Measurements from ENCODE around the gene ENOX1. TPM values are rescaled to one million over a fixed set of nuclear protein-coding genes. Genes with fewer than 3 reads are reported as not detected.

Gene ENOX1
- total RNA-seq, 2 donors from 2014 or later = 0.14 to 11.7 TPM

- no peak for DNase-seq (ENCODE audit: low spot score)
- ATAC-seq = no peak
- H3K27me3 Mint-ChIP-seq = peaks cover 6 to 30% of the 10 kb centered on the region in 2 donors
- no peak overlapping the region for H3K27ac Mint-ChIP-seq
- H3K9me3 Mint-ChIP-seq = no peaks in the 10 kb centered on the region
- H3K4me3 Mint-ChIP-seq = no peak overlapping the region
- H3K4me1 Mint-ChIP-seq (ENCODE audit: low read depth in 2 of 2) = no peaks in the 10 kb centered on the region
- no peaks in the 10 kb centered on the region for H3K36me3 Mint-ChIP-seq
Measured at GRCh38 chr13:43475140-43475539, 311.6 kb downstream of the ENOX1 start.

GRCh38 chr13:43473437-43473836 lies 313.3 kb downstream of the ENOX1 start:
- DNase-seq (ENCODE audit: low spot score) (no peak), ATAC-seq (no peak)
- H3K36me3 Mint-ChIP-seq = no peaks in the 10 kb centered on the region
- H3K27me3 Mint-ChIP-seq = peaks cover 4 to 28% of the 10 kb centered on the region in 2 donors
- H3K4me3 Mint-ChIP-seq = no peak overlapping the region
- H3K4me1 Mint-ChIP-seq (ENCODE audit: low read depth in 2 of 2) = no peaks in the 10 kb centered on the region
- no peak overlapping the region for H3K27ac Mint-ChIP-seq
- no peaks in the 10 kb centered on the region for H3K9me3 Mint-ChIP-seq

GRCh38 chr13:43472980-43473379 lies 313.8 kb downstream of the ENOX1 start:
- Mint-ChIP-seq H3K27me3 (peaks cover 4 to 28% of the 10 kb centered on the region in 2 donors), H3K9me3 (no peaks in the 10 kb centered on the region), H3K36me3 (no peaks in the 10 kb centered on the region), H3K4me1 (ENCODE audit: low read depth in 2 of 2) (no peaks in the 10 kb centered on the region), H3K27ac (no peak overlapping the region), H3K4me3 (no peak overlapping the region)
- no peak for DNase-seq (ENCODE audit: low spot score)
- no peak for ATAC-seq

- ATAC-seq = no peak
- no peaks in the 10 kb centered on the region for H3K36me3 Mint-ChIP-seq
- no peak overlapping the region for H3K27ac Mint-ChIP-seq
- no peak overlapping the region for H3K4me3 Mint-ChIP-seq
- peaks cover 4 to 28% of the 10 kb centered on the region in 2 donors for H3K27me3 Mint-ChIP-seq
- no peak for DNase-seq (ENCODE audit: low spot score)
- no peaks in the 10 kb centered on the region for H3K9me3 Mint-ChIP-seq
- H3K4me1 Mint-ChIP-seq (ENCODE audit: low read depth in 2 of 2) = no peaks in the 10 kb centered on the region
Measured at GRCh38 chr13:43472339-43472738, 314.4 kb downstream of the ENOX1 start.

GRCh38 chr13:43470610-43471009 lies 316.2 kb downstream of the ENOX1 start:
- ATAC-seq (no peak), DNase-seq (ENCODE audit: low spot score) (no peak)
- Mint-ChIP-seq H3K36me3 (no peaks in the 10 kb centered on the region), H3K4me1 (ENCODE audit: low read depth in 2 of 2) (no peaks in the 10 kb centered on the region), H3K27ac (no peak overlapping the region), H3K9me3 (no peaks in the 10 kb centered on the region), H3K27me3 (peaks cover 4 to 28% of the 10 kb centered on the region in 2 donors), H3K4me3 (no peak overlapping the region)

GRCh38 chr13:43469791-43470190 lies 317.0 kb downstream of the ENOX1 start:
- Mint-ChIP-seq H3K4me3 (no peak overlapping the region), H3K27ac (no peak overlapping the region), H3K36me3 (no peaks in the 10 kb centered on the region), H3K27me3 (peaks cover 0 to 23% of the 10 kb centered on the region in 2 donors), H3K9me3 (no peaks in the 10 kb centered on the region), H3K4me1 (ENCODE audit: low read depth in 2 of 2) (no peaks in the 10 kb centered on the region)
- ATAC-seq (no peak), DNase-seq (ENCODE audit: low spot score) (no peak)

GRCh38 chr13:43464578-43465264 lies 322.1 kb downstream of the ENOX1 start:
- Mint-ChIP-seq H3K9me3 (no peaks in the 10 kb centered on the region), H3K27me3 (peaks cover 0 to 4% of the 10 kb centered on the region in 2 donors), H3K4me3 (no peak overlapping the region), H3K4me1 (ENCODE audit: low read depth in 2 of 2) (no peaks in the 10 kb centered on the region), H3K27ac (no peak overlapping the region), H3K36me3 (no peaks in the 10 kb centered on the region)
- DNase-seq (ENCODE audit: low spot score) (no peak), ATAC-seq (no peak)

GRCh38 chr13:43448605-43449336 lies 338.0 kb downstream of the ENOX1 start:
- ATAC-seq (no peak), DNase-seq (ENCODE audit: low spot score) (no peak)
- Mint-ChIP-seq H3K27ac (no peak overlapping the region), H3K36me3 (no peaks in the 10 kb centered on the region), H3K4me1 (ENCODE audit: low read depth in 2 of 2) (no peaks in the 10 kb centered on the region), H3K9me3 (no peaks in the 10 kb centered on the region), H3K4me3 (no peak overlapping the region), H3K27me3 (peaks cover 4 to 19% of the 10 kb centered on the region in 2 donors)

GRCh38 chr13:43446126-43446525 lies 340.6 kb downstream of the ENOX1 start:
- H3K4me1 Mint-ChIP-seq (ENCODE audit: low read depth in 2 of 2) = no peaks in the 10 kb centered on the region
- ATAC-seq = no peak
- no peak overlapping the region for H3K4me3 Mint-ChIP-seq
- H3K27me3 Mint-ChIP-seq = peaks cover 11 to 19% of the 10 kb centered on the region in 2 donors
- no peaks in the 10 kb centered on the region for H3K36me3 Mint-ChIP-seq
- H3K27ac Mint-ChIP-seq = no peak overlapping the region
- H3K9me3 Mint-ChIP-seq = no peaks in the 10 kb centered on the region
- DNase-seq (ENCODE audit: low spot score) = no peak

- Mint-ChIP-seq H3K9me3 (no peaks in the 10 kb centered on the region), H3K36me3 (no peaks in the 10 kb centered on the region), H3K27ac (no peak overlapping the region), H3K4me1 (ENCODE audit: low read depth in 2 of 2) (no peaks in the 10 kb centered on the region), H3K4me3 (no peak overlapping the region), H3K27me3 (peaks cover 11 to 19% of the 10 kb centered on the region in 2 donors)
- DNase-seq (ENCODE audit: low spot score) = no peak
- no peak for ATAC-seq
Measured at GRCh38 chr13:43445668-43446067, 341.1 kb downstream of the ENOX1 start.

- Mint-ChIP-seq H3K27ac (no peak overlapping the region), H3K4me3 (no peak overlapping the region), H3K27me3 (peaks cover 10 to 19% of the 10 kb centered on the region in 2 donors), H3K36me3 (no peaks in the 10 kb centered on the region), H3K9me3 (no peaks in the 10 kb centered on the region), H3K4me1 (ENCODE audit: low read depth in 2 of 2) (no peaks in the 10 kb centered on the region)
- no peak for DNase-seq (ENCODE audit: low spot score)
- ATAC-seq = no peak
Measured at GRCh38 chr13:43444081-43444480, 342.7 kb downstream of the ENOX1 start.

GRCh38 chr13:43441899-43442499 lies 344.8 kb downstream of the ENOX1 start:
- Mint-ChIP-seq H3K9me3 (no peaks in the 10 kb centered on the region), H3K27ac (no peak overlapping the region), H3K27me3 (peaks cover 13 to 33% of the 10 kb centered on the region in 2 donors), H3K4me1 (ENCODE audit: low read depth in 2 of 2) (no peaks in the 10 kb centered on the region), H3K36me3 (no peaks in the 10 kb centered on the region), H3K4me3 (no peak overlapping the region)
- DNase-seq (ENCODE audit: low spot score) (no peak), ATAC-seq (no peak)

- H3K36me3 Mint-ChIP-seq = no peaks in the 10 kb centered on the region
- no peak overlapping the region for H3K4me3 Mint-ChIP-seq
- DNase-seq (ENCODE audit: low spot score) = no peak
- H3K27me3 Mint-ChIP-seq = peaks cover 13 to 33% of the 10 kb centered on the region in 2 donors
- H3K9me3 Mint-ChIP-seq = no peaks in the 10 kb centered on the region
- ATAC-seq = no peak
- H3K4me1 Mint-ChIP-seq (ENCODE audit: low read depth in 2 of 2) = no peaks in the 10 kb centered on the region
- H3K27ac Mint-ChIP-seq = no peak overlapping the region
Measured at GRCh38 chr13:43441464-43441863, 345.3 kb downstream of the ENOX1 start.

GRCh38 chr13:43434191-43434590 lies 352.6 kb downstream of the ENOX1 start:
- Mint-ChIP-seq H3K9me3 (no peaks in the 10 kb centered on the region), H3K36me3 (no peaks in the 10 kb centered on the region), H3K27me3 (peaks cover 6 to 30% of the 10 kb centered on the region in 2 donors), H3K4me1 (ENCODE audit: low read depth in 2 of 2) (peaks cover 0 to 3% of the 10 kb centered on the region in 2 donors), H3K4me3 (no peak overlapping the region), H3K27ac (no peak overlapping the region)
- ATAC-seq = no peak
- DNase-seq (ENCODE audit: low spot score) = no peak

Data from natural killer cell treated with Interleukin-12 subunit alpha and Interleukin-12 subunit beta and Interleukin-15 and Interleukin-18, amount 100 ng/mL, for 72 hours (primary cell).